Esophagus muscularis mucosa (tissue), 4 donors: Measurements from ENCODE around the gene CMYA5. TPM values are rescaled to one million over a fixed set of nuclear protein-coding genes. Genes with fewer than 3 reads are reported as not detected.
"Not testable (repeated sequence)": the region's sequence is repeated elsewhere in the genome, so short reads cannot be mapped to it uniquely, and the experiment has no call there.

Experiments used
- DNase-seq: peaks from one replicate; pipeline ENCODE4 v3.0.0-alpha.2; 2017; ENCODE audit errors: extremely low spot score
- H3K27ac ChIP-seq, 4 donors: fragments of 200-600 bp; sonication (generic); replicated peaks in 1 of 4; 1 replicate in 3 of 4; 2 replicates in 1 of 4; pipeline ENCODE4 v1.5.1; 2016 to 2019; ENCODE audit warnings: mild to moderate bottlenecking in 1 of 4
- H3K27me3 ChIP-seq, 4 donors: fragments of 200-600 bp; sonication (generic); one replicate each; pipeline versions ENCODE4 v1.5.1 to v1.6.0; 2016 to 2019
- H3K36me3 ChIP-seq, 4 donors: fragments of 200-600 bp; sonication (generic); one replicate each; pipeline ENCODE4 v1.5.1; 2016 to 2019
- H3K4me1 ChIP-seq, 4 donors: fragments of 200-600 bp; sonication (generic); one replicate each; pipeline ENCODE4 v1.5.1; 2016 to 2019
- H3K4me3 ChIP-seq, 4 donors: fragments of 200-600 bp; sonication (generic); 1 replicate in 2 of 4; 2 replicates in 2 of 4; pipeline ENCODE4 v1.5.1; 2016 to 2019; ENCODE audit warnings: mild to moderate bottlenecking in 4 of 4, moderate library complexity in 1 of 4
- H3K9me3 ChIP-seq, 4 donors: fragments of 200-600 bp; sonication (generic); 1 replicate in 3 of 4; 2 replicates in 1 of 4; pipeline ENCODE4 v1.5.1; 2016 to 2019
- CTCF ChIP-seq, 3 experiments: fragments of 200-600 bp in 2 of 3; fragments of 450-650 bp in 1 of 3; sonication (generic) in 2 of 3; IDR thresholded peaks; one replicate each; pipeline ENCODE4 v1.5.1; 2017 to 2019; ENCODE audit warnings: antibody characterized with exemption in 3 of 3, mild to moderate bottlenecking in 2 of 3, moderate library complexity in 1 of 3
- EP300 ChIP-seq: sonication (generic); formaldehyde crosslinking; IDR thresholded peaks from one replicate; pipeline ENCODE4 v1.6.1; 2017; ENCODE audit warnings: antibody characterized with exemption
- POLR2A ChIP-seq: fragments of 450-650 bp; IDR thresholded peaks from one replicate; pipeline ENCODE4 v1.6.1; 2017; ENCODE audit warnings: antibody characterized with exemption, moderate library complexity, mild to moderate bottlenecking, low read depth
- POLR2AphosphoS5 ChIP-seq, 2 donors: sonication (generic); formaldehyde crosslinking; IDR thresholded peaks; one replicate each; pipeline ENCODE4 v1.6.1; 2017; ENCODE audit warnings: antibody characterized with exemption in 2 of 2
- WGBS: methylation state at CpG from one replicate; pipeline ENCODE4 v1.1.5; 2018; 5-methylcytosine and 5-hydroxymethylcytosine counted together
- intact Hi-C: fragments of 100-400 bp; cut with DNase I; formaldehyde crosslinking; loops from one replicate; pipeline ENCODE4 v1.15.1; 2023
- total RNA-seq, 4 donors: library from RNA; depleted of rRNA; stranded (reverse); fragments of >200 nt; gene quantifications; one replicate each; pipeline versions ENCODE4 v1.1.0 to v1.2.1, GENCODE V29; 2016

The CMYA5 gene
- total RNA-seq, 4 donors from 2014 or later: 4.2 to 8.4 (median 4.9) TPM

- TF ChIP-seq POLR2A (no peak), EP300 (no peak), POLR2AphosphoS5 (IDR thresholded peaks at IDR 0.05) (no peak), CTCF (IDR thresholded peaks at IDR 0.05) (no peak)
- H3K27me3 ChIP-seq: no peaks in the 10 kb centered on the region
- intact Hi-C loops: no loop called here
- no peak overlapping the region for H3K4me3 ChIP-seq
- no peaks in the 10 kb centered on the region for H3K4me1 ChIP-seq
- WGBS: 89% methylated on average over 4 of the region's 4 CpGs
- no peak overlapping the region for H3K27ac ChIP-seq
- DNase-seq: no peak
- peaks cover 0 to 37% (median 5%) of the 10 kb centered on the region in 4 donors for H3K36me3 ChIP-seq
- peaks cover 0 to 4% (median 0%) of the 10 kb centered on the region in 4 donors for H3K9me3 ChIP-seq
Observed at GRCh38 chr5:79773612-79774011, 84.0 kb downstream of the CMYA5 start.

GRCh38 chr5:79774171-79774854 lies 84.7 kb downstream of the CMYA5 start:
- Histone ChIP-seq H3K27ac (no peak overlapping the region), H3K36me3 (peaks cover 0 to 30% (median 4%) of the 10 kb centered on the region in 4 donors), H3K27me3 (no peaks in the 10 kb centered on the region), H3K4me1 (no peaks in the 10 kb centered on the region), H3K9me3 (peaks cover 0 to 4% (median 0%) of the 10 kb centered on the region in 4 donors), H3K4me3 (no peak overlapping the region)
- peak in 1 of 3 experiments; percentile 19 for TF ChIP-seq CTCF (IDR thresholded peaks at IDR 0.05)
- no peak for TF ChIP-seq POLR2A
- TF ChIP-seq EP300: no peak
- TF ChIP-seq POLR2AphosphoS5 (IDR thresholded peaks at IDR 0.05): no peak
- DNase-seq: no peak
- 76% methylated on average over 13 of the region's 13 CpGs for WGBS
- intact Hi-C loops: no loop called here

- DNase-seq: no peak
- Histone ChIP-seq H3K27me3 (no peaks in the 10 kb centered on the region), H3K4me1 (no peaks in the 10 kb centered on the region), H3K36me3 (peaks cover 0 to 25% (median 2%) of the 10 kb centered on the region in 4 donors), H3K4me3 (no peak overlapping the region), H3K9me3 (no peaks in the 10 kb centered on the region), H3K27ac (no peak overlapping the region)
- intact Hi-C loops: no loop called here
- no peak for TF ChIP-seq POLR2AphosphoS5 (IDR thresholded peaks at IDR 0.05)
- no peak for TF ChIP-seq EP300
- no peak for TF ChIP-seq CTCF (IDR thresholded peaks at IDR 0.05)
- no peak for TF ChIP-seq POLR2A
- 73% methylated on average over 4 of the region's 4 CpGs for WGBS
Observed at GRCh38 chr5:79774855-79775237, 85.2 kb downstream of the CMYA5 start.

- H3K4me1 ChIP-seq, H3K27me3 ChIP-seq, H3K27ac ChIP-seq, H3K9me3 ChIP-seq, intact Hi-C loops, DNase-seq: not testable (repeated sequence)
- 58% methylated on average over 6 of the region's 14 CpGs for WGBS
- H3K36me3 ChIP-seq: peaks cover 0 to 21% (median 0%) of the 10 kb centered on the region in 4 donors
- H3K4me3 ChIP-seq: peak overlapping the region in 1 of 4 donors; percentile 35
Observed at GRCh38 chr5:79784741-79785140, 95.1 kb downstream of the CMYA5 start.

GRCh38 chr5:79785983-79786382 lies 96.3 kb downstream of the CMYA5 start:
- 98% methylated on average over 4 of the region's 4 CpGs for WGBS
- no peak for DNase-seq
- TF ChIP-seq CTCF (IDR thresholded peaks at IDR 0.05) (no peak), EP300 (no peak)
- intact Hi-C loops: no loop called here
- Histone ChIP-seq H3K4me1 (peaks cover 0 to 4% (median 0%) of the 10 kb centered on the region in 4 donors), H3K36me3 (peaks cover 0 to 33% (median 2%) of the 10 kb centered on the region in 4 donors), H3K27me3 (no peaks in the 10 kb centered on the region), H3K4me3 (no peak overlapping the region), H3K27ac (no peak overlapping the region), H3K9me3 (no peaks in the 10 kb centered on the region)
